HG02763 (cell line): Measurements from ENCODE around the gene CEP104.
"Not testable (repeated sequence)": the region's sequence is repeated elsewhere in the genome, so short reads cannot be mapped to it uniquely, and the experiment has no call there.

Source experiments
- ATAC-seq: cut with Tn5 transposase; IDR thresholded peaks from one replicate; pipeline ENCODE4 v1.9.1; 2021; ENCODE audit warnings: mild to moderate bottlenecking, moderate library complexity; ENCODE audit not compliant: unreplicated experiment

CEP104 gene

GRCh38 chr1:3828391-3828790 is 28.6 kb downstream of the CEP104 start:
- no peak for ATAC-seq

- no peak for ATAC-seq
These were observed 29.2 kb downstream of the CEP104 start for GRCh38 chr1:3827813-3828307.

GRCh38 chr1:3825356-3825755 is 31.7 kb downstream of the CEP104 start:
- no peak for ATAC-seq

GRCh38 chr1:3824650-3825049 is 32.4 kb downstream of the CEP104 start:
- ATAC-seq, result no peak

GRCh38 chr1:3822421-3822820 is 34.6 kb downstream of the CEP104 start:
- ATAC-seq, result no peak

- no peak for ATAC-seq
These were observed 35.1 kb downstream of the CEP104 start for GRCh38 chr1:3821908-3822307.

- ATAC-seq, result no peak
These were observed 35.6 kb downstream of the CEP104 start for GRCh38 chr1:3821447-3821846.

GRCh38 chr1:3821004-3821403 is 36.0 kb downstream of the CEP104 start:
- ATAC-seq, result no peak

- no peak for ATAC-seq
These were observed 36.7 kb downstream of the CEP104 start for GRCh38 chr1:3820316-3820715.

GRCh38 chr1:3819771-3820200 is 37.2 kb downstream of the CEP104 start:
- ATAC-seq, result no peak

- ATAC-seq, result no peak
These were observed 39.0 kb downstream of the CEP104 start for GRCh38 chr1:3817821-3818597.

- ATAC-seq, result no peak
These were observed 39.8 kb downstream of the CEP104 start for GRCh38 chr1:3817138-3817740.

GRCh38 chr1:3816331-3817137 is 40.5 kb downstream of the CEP104 start:
- no peak for ATAC-seq

- no peak for ATAC-seq
These were observed 42.0 kb downstream of the CEP104 start for GRCh38 chr1:3814771-3815561.

GRCh38 chr1:3814065-3814464 is 42.9 kb downstream of the CEP104 start:
- no peak for ATAC-seq

- no peak for ATAC-seq
These were observed 45.5 kb downstream of the CEP104 start for GRCh38 chr1:3811595-3811911.

GRCh38 chr1:3810149-3810761 is 46.8 kb downstream of the CEP104 start:
- ATAC-seq, result not testable (repeated sequence)

GRCh38 chr1:3809680-3810079 is 47.3 kb downstream of the CEP104 start:
- no peak for ATAC-seq

GRCh38 chr1:3807769-3808168 is 49.2 kb downstream of the CEP104 start:
- no peak for ATAC-seq

GRCh38 chr1:3805038-3805437 is 52.0 kb downstream of the CEP104 start:
- ATAC-seq, result no peak

- ATAC-seq, result not testable (repeated sequence)
These were observed 52.4 kb downstream of the CEP104 start for GRCh38 chr1:3804627-3804944.
